NB4 (cell line): ENCODE data around the gene HDAC9.

Experiments
- DNase-seq: peaks from one replicate; pipeline ENCODE4 v3.0.0; 2010; ENCODE audit warnings: low read depth
- H3K4me3 ChIP-seq: one replicate; pipeline ENCODE4 v1.5.1; 2011; ENCODE audit warnings: mild to moderate bottlenecking, low read depth, low read length, moderate library complexity
- CTCF ChIP-seq: IDR thresholded peaks from one replicate; pipeline ENCODE4 v1.5.1; 2012; ENCODE audit warnings: low read depth, low read length
- MAX ChIP-seq: IDR thresholded peaks from 2 replicates; pipeline ENCODE4 v1.6.1; 2011; ENCODE audit warnings: low read depth, low read length
- MYC ChIP-seq: IDR thresholded peaks from 2 replicates; pipeline ENCODE4 v1.6.1; 2011; ENCODE audit warnings: low read depth, low read length
- POLR2A ChIP-seq: IDR thresholded peaks from 2 replicates; pipeline ENCODE4 v1.6.1; 2011; ENCODE audit warnings: mild to moderate bottlenecking; ENCODE audit not compliant: insufficient read length; ENCODE audit errors: extremely low read depth

Gene HDAC9

GRCh38 chr7:18702071-18702829, 206.7 kb downstream of the HDAC9 start:
- TF ChIP-seq MAX (no peak), MYC (no peak), CTCF (no peak), POLR2A (no peak)
- DNase-seq, result no peak
- no peak overlapping the region for H3K4me3 ChIP-seq

- DNase-seq, result no peak
- no peak overlapping the region for H3K4me3 ChIP-seq
- TF ChIP-seq POLR2A, result no peak
- no peak for TF ChIP-seq MYC
- no peak for TF ChIP-seq MAX
- no peak for TF ChIP-seq CTCF
These were observed 208.1 kb downstream of the HDAC9 start for GRCh38 chr7:18703685-18704084.

- TF ChIP-seq POLR2A (no peak), MAX (no peak), CTCF (no peak), MYC (no peak)
- DNase-seq, result no peak
- H3K4me3 ChIP-seq, result no peak overlapping the region
These were observed 211.1 kb downstream of the HDAC9 start for GRCh38 chr7:18706670-18707069.

GRCh38 chr7:18708204-18708603, 212.7 kb downstream of the HDAC9 start:
- DNase-seq, result no peak
- TF ChIP-seq MAX (no peak), MYC (no peak), CTCF (no peak), POLR2A (no peak)
- no peak overlapping the region for H3K4me3 ChIP-seq

- H3K4me3 ChIP-seq, result no peak overlapping the region
- DNase-seq, result no peak
- TF ChIP-seq MYC (no peak), CTCF (no peak), MAX (no peak), POLR2A (no peak)
These were observed 220.4 kb downstream of the HDAC9 start for GRCh38 chr7:18715988-18716387.
